Panc1 (cell line): ENCODE results near the gene CUL7. TPM values are rescaled to one million over a fixed set of nuclear protein-coding genes. Genes with fewer than 3 reads are reported as not detected.

Source experiments
- ATAC-seq: fragments of 200-7000 bp; cut with Tn5 transposase; 2 replicates; pipeline ENCODE4 v1.9.1; 2020; ENCODE audit warnings: mild to moderate bottlenecking, moderate library complexity
- BruUV-seq: library from RNA; stranded (reverse); fragments of 400-500 nt; replicated peaks from 2 replicates; lab custom pipeline; 2021; lab: Mats Ljungman, UMichigan
- CTCF ChIA-PET: fragments of 300-600 bp; sonication (Branson Sonifier 250); formaldehyde crosslinking; loops from one replicate; lab custom pipeline; 2022; ENCODE audit warnings: antibody characterized with exemption; lab: Charles Lee
- POLR2A ChIA-PET: fragments of 300-600 bp; sonication (Branson Sonifier 250); formaldehyde crosslinking; loops from one replicate; lab custom pipeline; 2022; ENCODE audit warnings: antibody characterized with exemption; lab: Charles Lee
- DNase-seq: peaks from one replicate; pipeline ENCODE4 v3.0.0-alpha.2; 2010; ENCODE audit warnings: low read depth, low spot score
- H3K27ac ChIP-seq: 2 replicates; pipeline ENCODE4 v1.5.1; 2011; ENCODE audit warnings: mild to moderate bottlenecking, low read length, inconsistent platforms
- H3K27me3 ChIP-seq: fragments of 200-500 bp; sonication (Bioruptor generic); 2 replicates; pipeline ENCODE4 v1.6.0; 2014; ENCODE audit warnings: low read length, inconsistent platforms; ENCODE audit not compliant: control insufficient read depth, insufficient read depth
- H3K36me3 ChIP-seq: fragments of 200-500 bp; sonication (Bioruptor generic); 2 replicates; pipeline ENCODE4 v1.5.1; 2014; ENCODE audit warnings: inconsistent platforms, mild to moderate bottlenecking, low read length, moderate library complexity; ENCODE audit not compliant: control insufficient read depth, insufficient read depth
- H3K4me1 ChIP-seq: 2 replicates; pipeline ENCODE4 v1.5.1; 2011; ENCODE audit warnings: inconsistent platforms, mild to moderate bottlenecking, low read length, moderate library complexity; ENCODE audit not compliant: control insufficient read depth, insufficient read depth
- H3K4me3 ChIP-seq, 2 experiments: 2 replicates each; pipeline ENCODE4 v1.5.1; 2011 to 2012; ENCODE audit warnings: low read depth in 2 of 2, low read length in 2 of 2, mild to moderate bottlenecking in 2 of 2, inconsistent platforms in 1 of 2, moderate library complexity in 1 of 2
- H3K9me3 ChIP-seq: fragments of 200-500 bp; sonication (Bioruptor generic); 2 replicates; pipeline ENCODE4 v1.5.1; 2014; ENCODE audit warnings: low read depth, mild to moderate bottlenecking, inconsistent platforms, low read length, moderate library complexity; ENCODE audit not compliant: control insufficient read depth, insufficient read depth
- CTCF ChIP-seq: fragments of 450-650 bp; IDR thresholded peaks from 2 replicates; pipeline ENCODE4 v1.5.1; 2017; ENCODE audit warnings: mild to moderate bottlenecking
- POLR2AphosphoS5 ChIP-seq: IDR thresholded peaks from 2 replicates; pipeline ENCODE4 v1.6.1; 2012; ENCODE audit warnings: mild to moderate bottlenecking, low read depth, low read length, moderate library complexity
- SIN3A ChIP-seq: IDR thresholded peaks from 2 replicates; pipeline ENCODE4 v1.6.1; 2012; ENCODE audit warnings: low read depth, mild to moderate bottlenecking, low read length, moderate library complexity, borderline replicate concordance; ENCODE audit not compliant: insufficient read depth
- TCF7L2 ChIP-seq: IDR thresholded peaks from 2 replicates; pipeline ENCODE4 v1.6.1; 2011; ENCODE audit warnings: mild to moderate bottlenecking, low read depth, low read length, inconsistent platforms
- in situ Hi-C: cut with HindIII; loops from 2 replicates; pipeline ENCODE4 v1.10.0; 2016; ENCODE audit warnings: low sequenced_read_pairs, low pct_unique_long_range_greater_than_20kb
- intact Hi-C: fragments of 100-400 bp; cut with micrococcal nuclease; formaldehyde crosslinking; loops from one replicate; pipeline ENCODE4 v1.10.0; 2022; ENCODE audit not compliant: unreplicated experiment
- total RNA-seq: library from RNA; stranded (reverse); gene quantifications from one replicate; pipeline ENCODE4 v1.2.1, GENCODE V29; 2021; ENCODE audit not compliant: unreplicated experiment
- TF ChIP-seq, protein P1 (sequence below), 2 experiments: IDR thresholded peaks; 2 replicates each; pipeline ENCODE4 v1.6.1; 2011 to 2012; ENCODE audit warnings: low read depth in 2 of 2, control low read depth in 1 of 2, low read length in 1 of 2, mild to moderate bottlenecking in 1 of 2, moderate library complexity in 1 of 2; ENCODE audit not compliant: insufficient read depth in 1 of 2

Gene CUL7
- total RNA-seq, 1 experiment from 2014 or later, result 32.1 TPM

- Histone ChIP-seq H3K27ac (peak overlapping the region; percentile 87), H3K9me3 (no peaks in the 10 kb centered on the region), H3K36me3 (peaks cover 5% of the 10 kb centered on the region; the same call in 1 of the 2 replicates), H3K27me3 (no peaks in the 10 kb centered on the region), H3K4me1 (peaks cover 25% of the 10 kb centered on the region), H3K4me3 (peak overlapping the region; percentile 67 to 73)
- ChIA-PET POLR2A (interaction anchor here (0.7 kb wide), 2 partner anchors 42 to 71 kb away, joined by 3 to 6 read pairs; no protein-coding TSS in a partner anchor), CTCF (no interaction called here)
- no TSS peak for BruUV-seq
- intact Hi-C loops, result no loop called here
- DNase-seq, result no peak
- TF ChIP-seq, protein P1, sequence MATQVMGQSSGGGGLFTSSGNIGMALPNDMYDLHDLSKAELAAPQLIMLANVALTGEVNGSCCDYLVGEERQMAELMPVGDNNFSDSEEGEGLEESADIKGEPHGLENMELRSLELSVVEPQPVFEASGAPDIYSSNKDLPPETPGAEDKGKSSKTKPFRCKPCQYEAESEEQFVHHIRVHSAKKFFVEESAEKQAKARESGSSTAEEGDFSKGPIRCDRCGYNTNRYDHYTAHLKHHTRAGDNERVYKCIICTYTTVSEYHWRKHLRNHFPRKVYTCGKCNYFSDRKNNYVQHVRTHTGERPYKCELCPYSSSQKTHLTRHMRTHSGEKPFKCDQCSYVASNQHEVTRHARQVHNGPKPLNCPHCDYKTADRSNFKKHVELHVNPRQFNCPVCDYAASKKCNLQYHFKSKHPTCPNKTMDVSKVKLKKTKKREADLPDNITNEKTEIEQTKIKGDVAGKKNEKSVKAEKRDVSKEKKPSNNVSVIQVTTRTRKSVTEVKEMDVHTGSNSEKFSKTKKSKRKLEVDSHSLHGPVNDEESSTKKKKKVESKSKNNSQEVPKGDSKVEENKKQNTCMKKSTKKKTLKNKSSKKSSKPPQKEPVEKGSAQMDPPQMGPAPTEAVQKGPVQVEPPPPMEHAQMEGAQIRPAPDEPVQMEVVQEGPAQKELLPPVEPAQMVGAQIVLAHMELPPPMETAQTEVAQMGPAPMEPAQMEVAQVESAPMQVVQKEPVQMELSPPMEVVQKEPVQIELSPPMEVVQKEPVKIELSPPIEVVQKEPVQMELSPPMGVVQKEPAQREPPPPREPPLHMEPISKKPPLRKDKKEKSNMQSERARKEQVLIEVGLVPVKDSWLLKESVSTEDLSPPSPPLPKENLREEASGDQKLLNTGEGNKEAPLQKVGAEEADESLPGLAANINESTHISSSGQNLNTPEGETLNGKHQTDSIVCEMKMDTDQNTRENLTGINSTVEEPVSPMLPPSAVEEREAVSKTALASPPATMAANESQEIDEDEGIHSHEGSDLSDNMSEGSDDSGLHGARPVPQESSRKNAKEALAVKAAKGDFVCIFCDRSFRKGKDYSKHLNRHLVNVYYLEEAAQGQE (IDR thresholded peaks at IDR 0.05; ENCODE audit: insufficient read depth in 1 of 2, low read depth in 2 of 2, low read length in 1 of 2), result no peak
- TF ChIP-seq POLR2AphosphoS5, result no peak
- no peak for TF ChIP-seq CTCF
- TF ChIP-seq TCF7L2, result no peak
- TF ChIP-seq SIN3A, result no peak
- in situ Hi-C loops, result no loop called here
- ATAC-seq, result no peak
These were observed 724 bp upstream of the CUL7 start for GRCh38 chr6:43054206-43054943.

DNA sequence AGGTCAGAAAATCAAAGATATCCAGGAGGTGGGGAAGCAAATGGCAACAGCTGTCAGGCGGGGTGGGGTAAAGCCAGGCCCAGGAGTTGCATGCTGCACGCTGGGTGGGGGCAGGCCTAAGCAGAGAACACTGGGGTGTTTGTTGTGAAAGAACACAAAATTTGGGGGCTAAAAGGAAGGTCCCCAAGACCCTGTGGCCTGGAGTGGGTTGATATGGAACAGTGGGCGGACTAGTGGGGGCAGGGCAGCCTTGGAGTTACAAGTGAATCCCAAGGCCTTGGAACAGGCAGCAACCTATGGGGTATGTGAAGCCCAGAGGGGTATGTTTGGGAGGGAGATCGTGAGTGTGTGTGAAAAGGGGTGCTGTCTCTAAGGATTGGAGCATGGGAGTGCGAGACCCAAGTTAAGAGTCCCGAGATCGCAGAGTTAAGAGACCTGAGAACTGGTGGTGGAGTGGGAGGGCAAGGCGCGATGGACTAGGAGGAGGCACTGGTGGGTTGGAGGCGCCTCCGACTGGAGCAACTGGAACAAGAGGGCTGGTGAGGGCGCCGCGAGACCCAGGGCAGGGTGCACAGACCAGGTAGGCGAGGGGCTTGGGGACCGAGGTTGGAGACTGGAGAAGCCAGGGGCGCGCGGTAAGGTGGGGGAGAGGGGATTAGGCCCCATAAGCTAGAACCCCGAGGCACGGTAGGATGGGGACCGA lies 658 bp downstream of the CUL7 start:
- ATAC-seq (peak; percentile 55), DNase-seq (no peak)
- H3K27me3 ChIP-seq, result no peaks in the 10 kb centered on the region
- ChIA-PET CTCF (no interaction called here), POLR2A (interaction anchor here (0.5 kb wide), 1 partner anchor 20 kb away, joined by 5 read pairs; no protein-coding TSS in a partner anchor)
- peaks cover 18% of the 10 kb centered on the region for H3K4me1 ChIP-seq
- no peaks in the 10 kb centered on the region; the same call in 1 of the 2 replicates for H3K36me3 ChIP-seq
- no peaks in the 10 kb centered on the region for H3K9me3 ChIP-seq
- peak overlapping the region; percentile 67 to 73 for H3K4me3 ChIP-seq
- intact Hi-C loops (no loop called here), in situ Hi-C loops (no loop called here)
- no TSS peak for BruUV-seq
- H3K27ac ChIP-seq, result peak overlapping the region; percentile 84
- TF ChIP-seq CTCF (no peak), POLR2AphosphoS5 (no peak), SIN3A (no peak), TCF7L2 (no peak)
- TF ChIP-seq, protein P1 (IDR thresholded peaks at IDR 0.05; ENCODE audit: insufficient read depth in 1 of 2, low read depth in 2 of 2, low read length in 1 of 2), result no peak
